GM23338 (cell line): ENCODE data around the gene KXD1. TPM values are rescaled to one million over a fixed set of nuclear protein-coding genes. Genes with fewer than 3 reads are reported as not detected.

ENCODE experiments used
- ATAC-seq: fragments of 200-7000 bp; cut with Tn5 transposase; 3 replicates; pipeline ENCODE4 v1.9.1; 2020
- DNase-seq: peaks from one replicate; pipeline ENCODE4 v3.0.0-alpha.2; 2015; ENCODE audit warnings: low spot score
- H2AFZ ChIP-seq: fragments of 200-600 bp; sonication (generic); 2 replicates; pipeline ENCODE4 v1.8.0; 2016; ENCODE audit warnings: antibody characterized with exemption, mild to moderate bottlenecking, moderate library complexity
- H3F3A ChIP-seq: fragments of 200-600 bp; sonication (generic); replicated peaks from 2 replicates; pipeline ENCODE4 v1.8.0; 2017; ENCODE audit warnings: antibody characterized with exemption, mixed run types, low read depth
- H3K27ac ChIP-seq: fragments of 200-600 bp; sonication (generic); 2 replicates; pipeline ENCODE4 v1.6.1; 2016; ENCODE audit warnings: low read depth
- H3K27me3 ChIP-seq: fragments of 200-600 bp; sonication (generic); 2 replicates; pipeline ENCODE4 v1.8.0; 2016; ENCODE audit warnings: mild to moderate bottlenecking, mixed run types, moderate library complexity; ENCODE audit not compliant: insufficient read depth
- H3K36me3 ChIP-seq: fragments of 200-600 bp; sonication (generic); 2 replicates; pipeline ENCODE4 v1.8.0; 2016; ENCODE audit warnings: mild to moderate bottlenecking; ENCODE audit not compliant: insufficient read depth
- H3K4me1 ChIP-seq: fragments of 200-600 bp; sonication (generic); 2 replicates; pipeline ENCODE4 v1.8.0; 2016; ENCODE audit warnings: mild to moderate bottlenecking, moderate library complexity; ENCODE audit not compliant: insufficient read depth
- H3K4me2 ChIP-seq: fragments of 200-600 bp; sonication (generic); 2 replicates; pipeline ENCODE4 v1.7.1; 2017; ENCODE audit warnings: mixed run types
- H3K4me3 ChIP-seq: fragments of 200-600 bp; sonication (generic); 2 replicates; pipeline ENCODE4 v1.6.1; 2016; ENCODE audit warnings: mixed run types
- H3K79me2 ChIP-seq: fragments of 200-600 bp; sonication (generic); replicated peaks from 2 replicates; pipeline ENCODE4 v1.8.0; 2017; ENCODE audit warnings: mild to moderate bottlenecking; ENCODE audit not compliant: insufficient read depth
- H3K9me2 ChIP-seq: fragments of 200-600 bp; sonication (generic); 2 replicates; pipeline ENCODE4 v1.8.0; 2017; ENCODE audit not compliant: insufficient read depth
- H4K20me1 ChIP-seq: fragments of 200-600 bp; sonication (generic); replicated peaks from 2 replicates; pipeline ENCODE4 v1.8.0; 2017; ENCODE audit warnings: mild to moderate bottlenecking; ENCODE audit not compliant: insufficient read depth
- H3K27ac Mint-ChIP-seq: 2 replicates; pipeline ENCODE4 v1.8.0; 2020; ENCODE audit warnings: inconsistent platforms, mild to moderate bottlenecking, moderate library complexity, mixed read lengths
- H3K27me3 Mint-ChIP-seq: 3 replicates; pipeline ENCODE4 v1.8.0; 2022; ENCODE audit warnings: low read depth, mild to moderate bottlenecking, moderate library complexity, mixed read lengths, inconsistent platforms; ENCODE audit not compliant: insufficient read depth, poor library complexity
- H3K36me3 Mint-ChIP-seq: 3 replicates; pipeline ENCODE4 v1.8.0; 2021; ENCODE audit warnings: low read depth, mild to moderate bottlenecking, inconsistent platforms, moderate library complexity, mixed read lengths
- H3K4me1 Mint-ChIP-seq: 3 replicates; pipeline ENCODE4 v1.8.0; 2020; ENCODE audit warnings: mild to moderate bottlenecking, inconsistent platforms, mixed read lengths
- H3K4me3 Mint-ChIP-seq: 3 replicates; pipeline ENCODE4 v1.8.0; 2021; ENCODE audit warnings: moderate library complexity, mild to moderate bottlenecking, inconsistent platforms, mixed read lengths
- H3K9me3 Mint-ChIP-seq: 3 replicates; pipeline ENCODE4 v1.8.0; 2020; ENCODE audit warnings: moderate library complexity, mild to moderate bottlenecking, inconsistent platforms, mixed read lengths
- CREB1 ChIP-seq: fragments of 250-450 bp; sonication (Bioruptor Pico); IDR thresholded peaks from 2 replicates; pipeline ENCODE4 v1.5.0; 2020; ENCODE audit warnings: low read depth, mild to moderate bottlenecking, moderate library complexity
- CTCF ChIP-seq, 2 experiments: fragments of 200-600 bp in 1 of 2; sonication (generic) in 1 of 2; conservative IDR thresholded peaks; 2 replicates each; pipeline versions ENCODE4 v1.5.1 to v1.6.1; 2016 to 2017; ENCODE audit warnings: antibody characterized with exemption in 2 of 2, low read depth in 2 of 2, mild to moderate bottlenecking in 2 of 2, moderate library complexity in 1 of 2
- POLR2AphosphoS5 ChIP-seq: IDR thresholded peaks from 2 replicates; pipeline ENCODE4 v1.6.1; 2016; ENCODE audit warnings: antibody characterized with exemption, low read depth
- REST ChIP-seq: IDR thresholded peaks from one replicate; pipeline ENCODE4 v1.6.1; 2018; ENCODE audit warnings: antibody characterized with exemption; ENCODE audit not compliant: unreplicated experiment
- STAT1 ChIP-seq: IDR thresholded peaks from one replicate; pipeline ENCODE4 v1.6.1; 2016; ENCODE audit warnings: antibody characterized with exemption; ENCODE audit not compliant: unreplicated experiment
- ZNF114 ChIP-seq: fragments of 250-450 bp; sonication (Bioruptor Pico); IDR thresholded peaks from 2 replicates; pipeline ENCODE4 v1.5.0; 2020; ENCODE audit warnings: mild to moderate bottlenecking, moderate library complexity
- polyA plus RNA-seq: library from polyadenylated mRNA; unstranded; fragments of >200 nt; fragmentation: Nextera tagmentation; extraction: Ambion mirVana; gene quantifications from 2 replicates; pipeline ENCODE4 v1.2.1, GENCODE V29; 2016
- total RNA-seq: library from RNA; depleted of rRNA; stranded (reverse); fragments of >200 nt; shearing (Covaris generic); gene quantifications from 2 replicates; pipeline ENCODE4 v1.2.3, GENCODE V29; 2014

The KXD1 gene
- total and polyA plus RNA-seq, 2 experiments from 2014 or later = 108 to 164 TPM

GRCh38 chr19:18589380-18590272, 32.0 kb downstream of the KXD1 start:
- H3K27me3 Mint-ChIP-seq = peaks cover 34% of the 10 kb centered on the region
- H3K9me2 ChIP-seq = no peaks in the 10 kb centered on the region
- DNase-seq (peak; percentile 88), ATAC-seq (peak; percentile 21)
- H3K79me2 ChIP-seq = peaks cover 3% of the 10 kb centered on the region; the same call in 1 of the 2 replicates
- H3K4me1 ChIP-seq = peaks cover 17% of the 10 kb centered on the region
- H3K27ac Mint-ChIP-seq = peak overlapping the region; percentile 99
- H3K36me3 Mint-ChIP-seq = peaks cover 17% of the 10 kb centered on the region
- TF ChIP-seq CREB1 = 0 out of 2 replicates have a peak, but pooled peaks have one; percentile 7
- peak; percentile 20 for TF ChIP-seq POLR2AphosphoS5
- TF ChIP-seq STAT1 = no peak
- peaks cover 26% of the 10 kb centered on the region for H3K4me1 Mint-ChIP-seq
- H3K27ac ChIP-seq = peak overlapping the region; percentile 89
- H3K4me3 Mint-ChIP-seq = peak overlapping the region; percentile 86
- H2AFZ ChIP-seq = peak overlapping the region; percentile 97; the same call in 1 of the 2 replicates
- 0 out of 3 replicates have a peak, but pooled peaks cover 4% of the 10 kb centered on the region for H3K9me3 Mint-ChIP-seq
- peak overlapping the region; percentile 91 for H3K4me3 ChIP-seq
- H4K20me1 ChIP-seq = no peaks in the 10 kb centered on the region; the same call in 1 of the 2 replicates
- peak overlapping the region; percentile 75 for H3K4me2 ChIP-seq
- peaks cover 35% of the 10 kb centered on the region for H3F3A ChIP-seq
- H3K36me3 ChIP-seq = no peaks in the 10 kb centered on the region; the same call in 1 of the 2 replicates
- no peaks in the 10 kb centered on the region for H3K27me3 ChIP-seq

- H3K27me3 ChIP-seq = peaks cover 4% of the 10 kb centered on the region; the same call in 1 of the 2 replicates
- H4K20me1 ChIP-seq = no peaks in the 10 kb centered on the region; the same call in 1 of the 2 replicates
- peak overlapping the region; percentile 86 for H3K4me3 Mint-ChIP-seq
- H3K4me1 ChIP-seq = peaks cover 27% of the 10 kb centered on the region
- no peaks in the 10 kb centered on the region for H3K9me2 ChIP-seq
- H3K27ac Mint-ChIP-seq = peak overlapping the region; percentile 99
- H3F3A ChIP-seq = peaks cover 42% of the 10 kb centered on the region
- H3K4me2 ChIP-seq = peak overlapping the region; percentile 75
- H3K4me3 ChIP-seq = peak overlapping the region; percentile 91
- peaks cover 3% of the 10 kb centered on the region; the same call in 1 of the 2 replicates for H3K79me2 ChIP-seq
- no peak for TF ChIP-seq REST
- TF ChIP-seq CTCF (conservative IDR thresholded peaks at IDR 0.05; ENCODE audit: low read depth in 2 of 2) = peak; percentile 69 to 77
- TF ChIP-seq CREB1 = peak; percentile 85
- TF ChIP-seq ZNF114 (CRISPR knock-in tag) = no peak
- TF ChIP-seq POLR2AphosphoS5 = peak; percentile 77
- peak overlapping the region; percentile 89 for H3K27ac ChIP-seq
- ATAC-seq (peak; percentile 52), DNase-seq (peak; percentile 99)
- H3K27me3 Mint-ChIP-seq = peaks cover 34% of the 10 kb centered on the region
- H2AFZ ChIP-seq = no peak overlapping the region
- no peaks in the 10 kb centered on the region; the same call in 1 of the 2 replicates for H3K36me3 ChIP-seq
- peaks cover 17% of the 10 kb centered on the region for H3K36me3 Mint-ChIP-seq
- 0 out of 3 replicates have a peak, but pooled peaks cover 4% of the 10 kb centered on the region for H3K9me3 Mint-ChIP-seq
- peaks cover 33% of the 10 kb centered on the region for H3K4me1 Mint-ChIP-seq
Observed at GRCh38 chr19:18590273-18591272, 32.9 kb downstream of the KXD1 start.
